AG10803 (cell line): ENCODE data around the gene TGFBI.

Experiments
- DNase-seq: peaks from one replicate; pipeline ENCODE4 v3.0.0; 2010; ENCODE audit warnings: low read depth
- H3K4me3 ChIP-seq: 2 replicates; pipeline ENCODE4 v1.5.1; 2011; ENCODE audit warnings: mild to moderate bottlenecking, low read length, control low read depth
- TF ChIP-seq, protein P1 (sequence below): conservative IDR thresholded peaks from 2 replicates; pipeline ENCODE4 v1.5.1; 2011; ENCODE audit warnings: mild to moderate bottlenecking, low read length, control low read depth, inconsistent platforms

TGFBI gene

DNA sequence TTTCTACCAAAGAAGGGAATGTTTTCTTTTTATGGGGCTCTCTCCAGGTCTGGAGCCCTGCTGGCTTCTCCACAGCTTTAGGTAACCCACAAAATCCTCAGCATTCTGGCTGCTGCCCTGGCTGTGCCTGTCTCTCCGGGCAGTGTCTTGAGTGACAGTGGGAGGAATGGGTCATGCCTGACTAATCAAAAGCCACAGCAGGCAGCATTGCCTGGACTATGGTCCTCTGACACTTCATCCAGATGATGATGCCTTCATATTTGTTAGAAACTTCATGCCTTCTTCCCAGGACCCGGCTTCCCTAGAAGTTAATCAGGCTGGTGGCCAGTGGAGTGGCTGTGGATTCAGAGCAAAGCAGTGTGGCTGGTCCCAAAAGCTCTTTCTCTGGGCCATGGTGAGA lies 32.2 kb upstream of the TGFBI start:
- DNase-seq: peak; percentile 61
- H3K4me3 ChIP-seq: no peak overlapping the region
- TF ChIP-seq, protein P1, sequence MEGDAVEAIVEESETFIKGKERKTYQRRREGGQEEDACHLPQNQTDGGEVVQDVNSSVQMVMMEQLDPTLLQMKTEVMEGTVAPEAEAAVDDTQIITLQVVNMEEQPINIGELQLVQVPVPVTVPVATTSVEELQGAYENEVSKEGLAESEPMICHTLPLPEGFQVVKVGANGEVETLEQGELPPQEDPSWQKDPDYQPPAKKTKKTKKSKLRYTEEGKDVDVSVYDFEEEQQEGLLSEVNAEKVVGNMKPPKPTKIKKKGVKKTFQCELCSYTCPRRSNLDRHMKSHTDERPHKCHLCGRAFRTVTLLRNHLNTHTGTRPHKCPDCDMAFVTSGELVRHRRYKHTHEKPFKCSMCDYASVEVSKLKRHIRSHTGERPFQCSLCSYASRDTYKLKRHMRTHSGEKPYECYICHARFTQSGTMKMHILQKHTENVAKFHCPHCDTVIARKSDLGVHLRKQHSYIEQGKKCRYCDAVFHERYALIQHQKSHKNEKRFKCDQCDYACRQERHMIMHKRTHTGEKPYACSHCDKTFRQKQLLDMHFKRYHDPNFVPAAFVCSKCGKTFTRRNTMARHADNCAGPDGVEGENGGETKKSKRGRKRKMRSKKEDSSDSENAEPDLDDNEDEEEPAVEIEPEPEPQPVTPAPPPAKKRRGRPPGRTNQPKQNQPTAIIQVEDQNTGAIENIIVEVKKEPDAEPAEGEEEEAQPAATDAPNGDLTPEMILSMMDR: no peak

DNA sequence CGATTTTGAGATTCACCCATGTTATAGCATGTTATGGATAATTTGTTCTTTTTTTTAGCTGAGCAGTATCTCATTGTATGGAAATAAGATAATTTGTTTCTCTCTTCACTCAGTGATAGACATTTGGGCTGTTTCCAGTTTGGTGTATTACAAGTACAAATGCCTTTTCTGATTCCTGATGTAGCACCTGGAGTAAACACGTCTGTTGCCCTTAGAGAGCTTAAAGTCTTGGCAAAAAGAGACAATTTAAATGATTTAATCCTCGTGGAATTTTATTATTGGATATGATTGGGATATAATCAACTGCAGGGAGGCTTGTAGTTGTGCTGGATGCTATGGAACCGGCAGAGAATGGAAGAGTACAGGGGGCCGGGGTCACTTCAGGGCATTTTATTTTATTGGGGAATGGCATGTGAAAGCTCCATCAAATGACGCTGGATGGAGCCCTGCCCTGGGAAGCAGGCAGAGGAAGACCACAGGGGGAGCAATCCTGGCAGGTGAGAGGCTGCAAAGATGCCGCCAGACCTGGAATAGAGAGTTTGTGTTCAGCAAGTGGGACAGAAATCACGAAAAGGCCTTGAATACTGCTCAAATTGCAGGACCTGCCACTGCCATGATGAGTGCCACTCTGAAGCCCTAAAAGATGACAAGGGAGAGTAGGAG lies 31.0 kb upstream of the TGFBI start:
- DNase-seq: no peak
- no peak overlapping the region for H3K4me3 ChIP-seq
- TF ChIP-seq, protein P1: no peak

DNA sequence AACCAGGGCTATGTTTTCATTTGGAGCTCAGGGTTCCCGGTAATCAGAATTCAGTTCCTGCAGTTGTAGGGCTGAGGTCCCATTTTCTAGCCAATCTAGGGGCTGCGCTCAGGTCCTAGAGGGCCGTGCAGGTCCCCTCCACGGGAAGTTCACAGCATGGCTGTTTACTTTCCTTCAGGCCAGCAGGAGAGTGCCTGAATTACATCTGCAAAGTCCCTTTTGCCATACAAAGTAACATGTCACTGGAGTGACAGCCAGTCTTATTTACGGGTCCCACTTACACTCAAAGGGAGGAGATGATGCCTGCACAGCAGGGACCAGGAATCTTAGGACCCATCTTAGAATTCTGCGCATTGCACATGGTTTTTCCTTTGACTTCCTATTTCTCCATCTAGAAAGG lies 29.9 kb upstream of the TGFBI start:
- TF ChIP-seq, protein P1: no peak
- no peak overlapping the region for H3K4me3 ChIP-seq
- no peak for DNase-seq

DNA sequence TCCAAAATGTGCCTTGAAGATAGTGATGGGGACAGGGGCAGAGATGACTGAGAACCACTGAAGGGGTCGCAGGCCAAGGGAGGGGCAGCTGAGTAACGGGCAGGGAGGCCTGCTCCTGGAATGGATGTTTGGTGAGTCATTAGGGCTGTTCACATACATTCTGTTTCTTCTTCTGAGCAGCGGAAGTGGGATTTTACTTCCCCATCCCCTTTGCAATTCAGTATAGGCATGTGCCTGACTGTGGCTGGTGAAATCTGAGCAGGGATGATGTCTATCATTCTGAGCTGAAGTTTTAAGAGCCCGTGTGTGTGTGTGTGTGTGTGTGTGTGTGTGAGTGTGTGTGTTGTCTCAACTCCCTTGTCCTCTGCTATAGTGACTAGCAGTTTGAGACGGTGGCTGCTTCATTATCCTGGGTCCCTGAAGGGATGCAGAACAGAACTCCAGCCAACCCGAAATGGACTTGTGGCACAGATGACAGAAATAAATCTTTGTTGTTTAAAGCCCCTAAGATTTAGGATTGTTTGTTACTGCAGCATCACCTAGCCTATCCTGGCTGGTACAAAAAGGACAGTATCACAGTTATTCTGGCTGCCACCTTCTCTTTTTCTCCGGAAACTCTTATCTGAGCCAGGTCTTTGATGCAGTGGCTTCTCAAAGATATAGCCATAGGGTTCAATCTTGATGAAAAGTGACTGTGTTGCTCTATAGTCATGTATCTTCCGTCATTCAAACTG lies 29.2 kb upstream of the TGFBI start:
- DNase-seq: peak; percentile 79
- TF ChIP-seq, protein P1: no peak

DNA sequence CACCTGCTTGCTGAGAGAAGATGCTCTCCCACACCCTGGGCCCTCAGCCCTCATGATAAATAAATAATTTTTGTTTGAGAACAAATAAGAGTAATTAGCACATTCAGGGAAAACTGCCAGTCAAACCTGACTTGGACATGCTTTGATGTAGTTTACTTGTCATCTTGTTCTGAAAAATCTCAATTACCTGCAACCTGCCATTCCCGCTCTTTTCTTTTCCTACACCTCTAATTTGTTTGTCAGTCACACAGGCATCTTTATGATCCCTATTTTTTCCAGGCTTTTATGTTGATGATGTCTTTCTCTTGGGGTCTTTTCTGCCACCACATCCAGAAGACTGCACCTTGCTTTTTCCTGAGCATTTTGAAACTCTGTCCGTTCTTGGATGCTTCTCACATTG lies 28.6 kb upstream of the TGFBI start:
- no peak overlapping the region for H3K4me3 ChIP-seq
- DNase-seq: no peak
- TF ChIP-seq, protein P1: no peak

More for the DNA sequence above, 29.2 kb upstream of the TGFBI start:
- H3K4me3 ChIP-seq: no peak overlapping the region

DNA sequence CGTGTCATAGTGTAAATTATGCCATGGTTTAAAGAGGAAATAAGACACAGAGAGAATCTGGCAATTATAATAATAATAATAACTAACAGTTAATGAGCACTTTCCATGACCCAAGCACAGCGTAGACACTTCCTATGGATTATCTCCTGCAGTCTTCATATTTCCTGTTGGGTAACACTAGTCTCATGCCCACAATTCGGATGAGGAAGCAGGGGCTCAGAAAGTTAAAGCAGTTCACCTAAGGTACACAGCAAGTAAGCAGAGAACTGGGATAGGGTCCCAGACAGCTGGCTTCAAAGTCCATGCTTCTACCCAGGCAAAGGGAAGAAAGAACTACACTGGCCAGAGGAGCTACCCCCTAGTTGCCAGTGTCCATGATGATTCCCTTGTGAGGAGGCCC lies 27.9 kb upstream of the TGFBI start:
- TF ChIP-seq, protein P1: no peak
- no peak overlapping the region for H3K4me3 ChIP-seq
- DNase-seq: no peak

DNA sequence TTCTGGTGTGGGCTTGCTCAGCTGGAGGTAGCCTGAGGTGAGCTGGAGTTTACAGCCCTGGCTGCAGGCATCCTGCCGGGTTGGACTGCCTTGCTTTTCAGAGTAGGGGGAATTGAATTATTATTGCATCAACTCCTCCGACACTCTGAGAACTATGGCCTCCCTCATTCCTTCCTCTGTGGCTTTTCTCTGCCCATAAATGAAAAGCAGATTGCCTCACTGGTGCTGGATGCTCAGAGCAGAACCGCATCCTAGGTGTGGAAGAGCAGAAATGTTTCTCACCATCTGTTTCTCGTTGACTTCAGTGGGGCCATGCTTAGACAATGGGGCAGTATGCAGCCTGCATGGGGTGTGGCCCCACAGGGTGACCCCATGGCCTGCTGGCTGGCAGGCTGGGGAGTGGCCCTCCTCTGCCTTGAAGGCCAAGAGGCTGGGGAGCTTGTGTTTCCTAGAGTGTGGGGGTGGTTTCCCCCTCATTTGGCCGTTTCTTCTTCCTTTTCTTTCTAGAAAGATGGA lies 27.3 kb upstream of the TGFBI start:
- peak; percentile 97 for DNase-seq
- TF ChIP-seq, protein P1: no peak
- no peak overlapping the region for H3K4me3 ChIP-seq
